Brain microvascular endothelial cell (primary cell): ENCODE measurements around the gene C1orf35.

Source experiments
- DNase-seq: peaks from one replicate; pipeline ENCODE4 v3.0.0-alpha.2; 2020
- H3K27ac ChIP-seq: fragments of 250-450 bp; sonication (Bioruptor Pico); 2 replicates; pipeline ENCODE4 v1.5.1; 2020; ENCODE audit warnings: mild to moderate bottlenecking, moderate library complexity
- H3K27me3 ChIP-seq: fragments of 250-450 bp; sonication (Bioruptor Pico); replicated peaks from 2 replicates; pipeline ENCODE4 v1.5.1; 2020; ENCODE audit warnings: mild to moderate bottlenecking
- H3K36me3 ChIP-seq: fragments of 250-450 bp; sonication (Bioruptor Pico); replicated peaks from 2 replicates; pipeline ENCODE4 v1.5.1; 2020; ENCODE audit warnings: mild to moderate bottlenecking
- H3K4me3 ChIP-seq: 2 replicates; pipeline ENCODE4 v1.5.1; 2011; ENCODE audit warnings: low read depth, mild to moderate bottlenecking, control low read depth, low read length, moderate library complexity
- CTCF ChIP-seq: IDR thresholded peaks from 2 replicates; pipeline ENCODE4 v1.5.1; 2011; ENCODE audit warnings: low read depth, mild to moderate bottlenecking, moderate library complexity, low read length, control low read depth, inconsistent platforms; ENCODE audit errors: missing control alignments
- in situ Hi-C: cut with HindIII; loops from 2 replicates; pipeline ENCODE4 v1.10.0; 2017; ENCODE audit warnings: low sequenced_read_pairs, low pct_ligation_motif_present

The C1orf35 gene

GRCh38 chr1:228144193-228144992 is 41.3 kb upstream of the C1orf35 start:
- in situ Hi-C loops = no loop called here
- TF ChIP-seq CTCF = no peak

GRCh38 chr1:228143480-228144192 is 40.5 kb upstream of the C1orf35 start:
- in situ Hi-C loops = no loop called here
- Histone ChIP-seq H3K4me3 (no peak overlapping the region), H3K27ac (no peak overlapping the region), H3K27me3 (no peaks in the 10 kb centered on the region), H3K36me3 (peaks cover 15% of the 10 kb centered on the region)
- no peak for DNase-seq
- no peak for TF ChIP-seq CTCF

More at GRCh38 chr1:228144193-228144992, 41.3 kb upstream of the C1orf35 start:
- peaks cover 18% of the 10 kb centered on the region for H3K36me3 ChIP-seq
- DNase-seq = no peak
- H3K4me3 ChIP-seq = no peak overlapping the region
- H3K27ac ChIP-seq = no peak overlapping the region
- no peaks in the 10 kb centered on the region for H3K27me3 ChIP-seq

GRCh38 chr1:228142701-228143136 is 39.6 kb upstream of the C1orf35 start:
- H3K36me3 ChIP-seq = peaks cover 7% of the 10 kb centered on the region
- no peak for DNase-seq
- no peak for TF ChIP-seq CTCF
- H3K27me3 ChIP-seq = no peaks in the 10 kb centered on the region
- H3K27ac ChIP-seq = no peak overlapping the region
- in situ Hi-C loops = no loop called here
- no peak overlapping the region for H3K4me3 ChIP-seq

GRCh38 chr1:228142155-228142691 is 39.1 kb upstream of the C1orf35 start:
- no peak for DNase-seq
- no peak overlapping the region for H3K27ac ChIP-seq
- no peak overlapping the region for H3K4me3 ChIP-seq
- H3K27me3 ChIP-seq = no peaks in the 10 kb centered on the region
- in situ Hi-C loops = no loop called here
- TF ChIP-seq CTCF = no peak
- peaks cover 7% of the 10 kb centered on the region for H3K36me3 ChIP-seq

- H3K36me3 ChIP-seq = peaks cover 5% of the 10 kb centered on the region
- in situ Hi-C loops = no loop called here
- peak overlapping the region; percentile 89 for H3K27ac ChIP-seq
- H3K4me3 ChIP-seq = peak overlapping the region; percentile 93
- DNase-seq = no peak
- no peak for TF ChIP-seq CTCF
- no peaks in the 10 kb centered on the region for H3K27me3 ChIP-seq
These were observed 38.3 kb upstream of the C1orf35 start for GRCh38 chr1:228141226-228142044.
